Prostate gland (tissue), 2 donors: ENCODE results near the gene PDHX. TPM values are rescaled to one million over a fixed set of nuclear protein-coding genes. Genes with fewer than 3 reads are reported as not detected.

ENCODE experiments used
- DNase-seq: peaks from one replicate; pipeline ENCODE4 v3.0.0-alpha.2; 2019; ENCODE audit warnings: low spot score
- H3K27ac ChIP-seq, 2 donors: fragments of 200-600 bp; sonication (generic); 2 replicates each; pipeline ENCODE4 v1.5.1; 2017 to 2019
- H3K27me3 ChIP-seq: fragments of 200-600 bp; sonication (generic); replicated peaks from 2 replicates; pipeline ENCODE4 v1.5.1; 2019; ENCODE audit not compliant: insufficient read depth
- H3K36me3 ChIP-seq, 2 donors: fragments of 200-600 bp; sonication (generic); 1 replicate in 1 of 2; 2 replicates in 1 of 2; pipeline versions ENCODE4 v1.5.1 to v1.8.1; 2017 to 2019
- H3K4me1 ChIP-seq: fragments of 200-600 bp; sonication (generic); replicated peaks from 2 replicates; pipeline ENCODE4 v1.5.1; 2019
- H3K4me3 ChIP-seq, 2 donors: fragments of 200-600 bp; sonication (generic); 2 replicates each; pipeline ENCODE4 v1.5.1; 2017 to 2019
- H3K9me3 ChIP-seq: fragments of 200-600 bp; sonication (generic); 2 replicates; pipeline ENCODE4 v1.5.1; 2017
- POLR2A ChIP-seq: fragments of 450-650 bp; IDR thresholded peaks from one replicate; pipeline ENCODE4 v1.6.1; 2016; ENCODE audit warnings: antibody characterized with exemption, mild to moderate bottlenecking
- POLR2AphosphoS5 ChIP-seq: sonication (generic); formaldehyde crosslinking; IDR thresholded peaks from one replicate; pipeline ENCODE4 v1.6.1; 2017; ENCODE audit warnings: antibody characterized with exemption
- WGBS: methylation state at CpG from one replicate; pipeline ENCODE4 v1.1.5; 2018; 5-methylcytosine and 5-hydroxymethylcytosine counted together
- intact Hi-C: fragments of 100-400 bp; cut with DNase I; formaldehyde crosslinking; loops from one replicate; pipeline ENCODE4 v1.14.2; 2022
- total RNA-seq, 2 donors: library from RNA; depleted of rRNA; stranded (reverse); fragments of >200 nt; gene quantifications; one replicate each; pipeline ENCODE4 v1.1.0, GENCODE V29; 2016
- TF ChIP-seq, protein P1 (sequence below), 4 experiments: fragments of 200-600 bp in 2 of 4; fragments of 450-650 bp in 2 of 4; sonication (generic) in 2 of 4; IDR thresholded peaks; 1 replicate in 3 of 4; 2 replicates in 1 of 4; pipeline ENCODE4 v1.5.1; 2016 to 2019; ENCODE audit warnings: antibody characterized with exemption in 4 of 4, mild to moderate bottlenecking in 2 of 4, moderate library complexity in 2 of 4

PDHX gene
- total RNA-seq, 2 donors from 2014 or later: 29.1 to 45.2 TPM

DNA sequence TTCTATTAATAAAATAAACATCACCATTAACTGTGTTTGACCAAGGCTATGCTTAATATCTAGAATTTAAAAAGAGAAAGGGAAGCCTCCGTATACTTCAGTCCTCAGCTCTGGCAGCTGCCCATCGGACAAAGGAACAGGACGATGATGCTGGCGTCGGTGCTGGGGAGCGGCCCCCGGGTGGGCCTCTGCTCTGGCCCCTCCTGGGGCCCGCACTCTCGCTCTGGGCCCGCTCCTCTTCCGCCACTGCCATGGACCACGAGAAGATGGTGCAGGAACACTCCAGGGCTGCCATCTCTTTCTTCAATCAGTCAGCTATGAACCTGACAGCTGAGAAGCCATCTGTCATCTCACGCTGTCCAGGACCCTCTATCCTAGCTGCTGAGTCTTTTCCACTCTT lies 25.3 kb downstream of the PDHX start:
- intact Hi-C loops: no loop called here
- Histone ChIP-seq H3K4me1 (no peaks in the 10 kb centered on the region), H3K4me3 (no peak overlapping the region), H3K36me3 (no peaks in the 10 kb centered on the region), H3K27me3 (no peaks in the 10 kb centered on the region), H3K9me3 (no peaks in the 10 kb centered on the region), H3K27ac (no peak overlapping the region)
- DNase-seq: no peak
- no peak for TF ChIP-seq POLR2A
- no peak for TF ChIP-seq POLR2AphosphoS5
- TF ChIP-seq, protein P1, sequence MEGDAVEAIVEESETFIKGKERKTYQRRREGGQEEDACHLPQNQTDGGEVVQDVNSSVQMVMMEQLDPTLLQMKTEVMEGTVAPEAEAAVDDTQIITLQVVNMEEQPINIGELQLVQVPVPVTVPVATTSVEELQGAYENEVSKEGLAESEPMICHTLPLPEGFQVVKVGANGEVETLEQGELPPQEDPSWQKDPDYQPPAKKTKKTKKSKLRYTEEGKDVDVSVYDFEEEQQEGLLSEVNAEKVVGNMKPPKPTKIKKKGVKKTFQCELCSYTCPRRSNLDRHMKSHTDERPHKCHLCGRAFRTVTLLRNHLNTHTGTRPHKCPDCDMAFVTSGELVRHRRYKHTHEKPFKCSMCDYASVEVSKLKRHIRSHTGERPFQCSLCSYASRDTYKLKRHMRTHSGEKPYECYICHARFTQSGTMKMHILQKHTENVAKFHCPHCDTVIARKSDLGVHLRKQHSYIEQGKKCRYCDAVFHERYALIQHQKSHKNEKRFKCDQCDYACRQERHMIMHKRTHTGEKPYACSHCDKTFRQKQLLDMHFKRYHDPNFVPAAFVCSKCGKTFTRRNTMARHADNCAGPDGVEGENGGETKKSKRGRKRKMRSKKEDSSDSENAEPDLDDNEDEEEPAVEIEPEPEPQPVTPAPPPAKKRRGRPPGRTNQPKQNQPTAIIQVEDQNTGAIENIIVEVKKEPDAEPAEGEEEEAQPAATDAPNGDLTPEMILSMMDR (IDR thresholded peaks at IDR 0.05): no peak
- 95% methylated on average over 13 of the region's 13 CpGs for WGBS

DNA sequence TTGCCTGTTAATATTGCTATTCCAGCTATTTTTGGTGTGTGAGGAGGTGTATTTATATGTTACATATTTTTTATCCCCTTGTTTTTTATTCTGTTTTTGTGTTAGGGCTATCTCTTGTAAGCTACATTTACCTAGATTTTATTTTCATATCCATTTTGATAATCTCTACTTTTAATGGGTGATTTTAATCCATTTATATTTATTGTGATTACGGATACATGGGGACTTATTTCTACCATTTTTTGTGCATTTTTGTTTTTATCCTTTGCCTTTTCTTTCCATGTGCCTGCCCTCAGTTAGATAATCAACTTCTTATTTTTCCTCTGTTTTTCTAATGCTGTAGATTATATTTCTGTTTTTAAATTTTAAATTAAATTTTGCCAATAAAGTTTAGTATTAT lies 28.3 kb downstream of the PDHX start:
- H3K36me3 ChIP-seq: no peaks in the 10 kb centered on the region
- 100% methylated on average over 1 of the region's 1 CpG for WGBS
- H3K27me3 ChIP-seq: no peaks in the 10 kb centered on the region
- no peak overlapping the region for H3K4me3 ChIP-seq
- no peak for DNase-seq
- TF ChIP-seq POLR2A: no peak
- TF ChIP-seq, protein P1 (IDR thresholded peaks at IDR 0.05): no peak
- TF ChIP-seq POLR2AphosphoS5: no peak
- no peak overlapping the region for H3K27ac ChIP-seq
- H3K9me3 ChIP-seq: no peaks in the 10 kb centered on the region
- H3K4me1 ChIP-seq: no peaks in the 10 kb centered on the region
- intact Hi-C loops: no loop called here

DNA sequence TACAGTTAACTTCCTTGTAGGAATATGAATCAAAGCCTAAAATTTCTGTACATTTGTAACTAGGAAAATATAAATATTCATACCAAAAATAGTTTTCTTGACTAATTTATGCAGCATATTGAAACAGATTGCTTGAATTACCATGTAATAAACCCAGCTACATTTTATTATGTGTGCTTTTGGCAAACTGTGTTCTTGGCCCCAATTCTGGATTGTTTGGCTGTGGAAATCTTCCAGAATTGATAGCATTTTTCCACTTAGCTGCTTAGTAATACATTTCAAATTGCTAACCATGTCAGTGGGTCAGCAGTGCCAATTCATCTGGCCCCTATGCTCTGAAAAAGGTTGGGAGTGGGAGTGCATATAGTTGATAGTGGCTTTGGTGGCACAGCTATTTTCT lies 32.3 kb downstream of the PDHX start:
- Histone ChIP-seq H3K27ac (no peak overlapping the region), H3K4me3 (no peak overlapping the region), H3K27me3 (no peaks in the 10 kb centered on the region), H3K36me3 (no peaks in the 10 kb centered on the region), H3K4me1 (no peaks in the 10 kb centered on the region), H3K9me3 (no peaks in the 10 kb centered on the region)
- TF ChIP-seq POLR2A: no peak
- TF ChIP-seq, protein P1 (IDR thresholded peaks at IDR 0.05): no peak
- no peak for TF ChIP-seq POLR2AphosphoS5
- no peak for DNase-seq
- intact Hi-C loops: no loop called here

DNA sequence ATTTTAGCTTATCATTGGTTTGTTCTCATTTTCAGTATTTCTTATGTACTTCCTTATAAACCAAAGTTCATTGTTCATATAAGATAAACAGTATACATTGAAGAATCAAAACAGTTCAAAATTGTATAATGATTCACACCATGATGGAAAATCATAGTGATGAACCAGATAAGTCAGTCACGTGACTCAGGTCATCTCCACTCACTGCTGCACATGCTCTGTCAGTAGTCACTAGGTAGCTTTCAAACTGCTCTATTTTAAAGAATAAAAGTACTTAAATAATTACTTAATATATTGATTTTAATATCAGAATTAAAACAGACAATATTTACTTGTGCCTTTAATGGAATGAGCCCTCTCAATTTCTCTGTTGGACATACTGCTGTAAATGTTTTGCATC lies 37.5 kb downstream of the PDHX start:
- intact Hi-C loops: no loop called here
- Histone ChIP-seq H3K36me3 (no peaks in the 10 kb centered on the region), H3K27ac (no peak overlapping the region), H3K9me3 (no peaks in the 10 kb centered on the region), H3K4me3 (no peak overlapping the region), H3K27me3 (no peaks in the 10 kb centered on the region), H3K4me1 (no peaks in the 10 kb centered on the region)
- DNase-seq: no peak
- WGBS: 90% methylated on average over 1 of the region's 1 CpG
- TF ChIP-seq POLR2A: no peak
- no peak for TF ChIP-seq POLR2AphosphoS5
- TF ChIP-seq, protein P1 (IDR thresholded peaks at IDR 0.05): no peak

DNA sequence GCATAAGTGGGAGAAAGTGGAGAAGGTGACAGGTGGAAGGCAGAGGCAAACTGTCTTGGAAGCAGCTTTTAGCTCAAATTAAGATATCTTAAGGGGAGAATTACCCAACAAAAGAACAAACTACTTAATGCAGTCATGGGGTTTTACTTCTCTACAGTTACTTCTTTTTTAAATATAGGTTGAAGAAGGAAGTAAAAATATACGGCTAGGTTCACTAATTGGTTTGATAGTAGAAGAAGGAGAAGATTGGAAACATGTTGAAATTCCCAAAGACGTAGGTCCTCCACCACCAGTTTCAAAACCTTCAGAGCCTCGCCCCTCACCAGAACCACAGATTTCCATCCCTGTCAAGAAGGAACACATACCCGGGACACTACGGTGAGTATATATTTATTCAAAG lies 40.8 kb downstream of the PDHX start:
- intact Hi-C loops: no loop called here
- Histone ChIP-seq H3K27ac (peak overlapping the region in 1 of 2 donors; percentile 2), H3K4me3 (no peak overlapping the region), H3K27me3 (no peaks in the 10 kb centered on the region), H3K4me1 (no peaks in the 10 kb centered on the region), H3K36me3 (no peaks in the 10 kb centered on the region), H3K9me3 (no peaks in the 10 kb centered on the region)
- whole genome bisulfite sequencing: 87% methylated on average over 5 of the region's 5 CpGs
- DNase-seq: no peak
- no peak for TF ChIP-seq POLR2A
- no peak for TF ChIP-seq POLR2AphosphoS5
- TF ChIP-seq, protein P1 (IDR thresholded peaks at IDR 0.05): no peak
